NCI-H460 (cell line): ENCODE data around the gene GBP6. TPM values are rescaled to one million over a fixed set of nuclear protein-coding genes. Genes with fewer than 3 reads are reported as not detected.
"Not testable (repeated sequence)": the region's sequence is repeated elsewhere in the genome, so short reads cannot be mapped to it uniquely, and the experiment has no call there.

ENCODE experiments used
- DNase-seq: peaks from one replicate; pipeline ENCODE4 v3.0.0-alpha.2; 2016; ENCODE audit warnings: low read depth; ENCODE audit errors: extremely low read depth
- total RNA-seq: library from RNA; depleted of rRNA; stranded (reverse); fragments of >200 nt; shearing (Covaris generic); gene quantifications from 2 replicates; pipeline ENCODE4 v1.2.3, GENCODE V29; 2014

The GBP6 gene
- total RNA-seq, 1 experiment from 2014 or later = not detected

GRCh38 chr1:89364954-89365550 is 1.2 kb downstream of the GBP6 start:
- no peak for DNase-seq

GRCh38 chr1:89367221-89367620 is 3.4 kb downstream of the GBP6 start:
- no peak for DNase-seq

- DNase-seq = no peak
Observed at GRCh38 chr1:89369331-89369730, 5.5 kb downstream of the GBP6 start.

GRCh38 chr1:89373810-89374209 is 10.0 kb downstream of the GBP6 start:
- not testable (repeated sequence) for DNase-seq

- no peak for DNase-seq
Observed at GRCh38 chr1:89378001-89378400, 14.1 kb downstream of the GBP6 start.

GRCh38 chr1:89381618-89382017 is 17.8 kb downstream of the GBP6 start:
- DNase-seq = no peak

- DNase-seq = no peak
Observed at GRCh38 chr1:89382479-89382878, 18.6 kb downstream of the GBP6 start.

- DNase-seq = no peak
Observed at GRCh38 chr1:89383185-89383584, 19.3 kb downstream of the GBP6 start.

GRCh38 chr1:89390707-89391106 is 26.8 kb downstream of the GBP6 start:
- DNase-seq = no peak

- DNase-seq = no peak
Observed at GRCh38 chr1:89391686-89392085, 27.8 kb downstream of the GBP6 start.

- no peak for DNase-seq
Observed at GRCh38 chr1:89394851-89395250, 31.0 kb downstream of the GBP6 start.

- no peak for DNase-seq
Observed at GRCh38 chr1:89396902-89397301, 33.0 kb downstream of the GBP6 start.

- no peak for DNase-seq
Observed at GRCh38 chr1:89405275-89405929, 41.5 kb downstream of the GBP6 start.

- DNase-seq = no peak
Observed at GRCh38 chr1:89407360-89407759, 43.5 kb downstream of the GBP6 start.

GRCh38 chr1:89407768-89408167 is 43.9 kb downstream of the GBP6 start:
- DNase-seq = not testable (repeated sequence)

- no peak for DNase-seq
Observed at GRCh38 chr1:89425056-89425455, 61.2 kb downstream of the GBP6 start.

GRCh38 chr1:89429062-89429461 is 65.2 kb downstream of the GBP6 start:
- DNase-seq = no peak

GRCh38 chr1:89429681-89430080 is 65.8 kb downstream of the GBP6 start:
- not testable (repeated sequence) for DNase-seq

GRCh38 chr1:89433421-89433820 is 69.6 kb downstream of the GBP6 start:
- DNase-seq = no peak

GRCh38 chr1:89434058-89434780 is 70.4 kb downstream of the GBP6 start:
- DNase-seq = not testable (repeated sequence)
